ENCODE data around the gene B4GALT3. TPM values are rescaled to one million over a fixed set of nuclear protein-coding genes. Genes with fewer than 3 reads are reported as not detected.

Gene B4GALT3
- total and polyA plus RNA-seq, 9 of the 15 experiments (the other 6 are each of a cell fraction or from before 2014, with no cell fraction given), result 31.2 to 103 (median 46.1) TPM

DNA sequence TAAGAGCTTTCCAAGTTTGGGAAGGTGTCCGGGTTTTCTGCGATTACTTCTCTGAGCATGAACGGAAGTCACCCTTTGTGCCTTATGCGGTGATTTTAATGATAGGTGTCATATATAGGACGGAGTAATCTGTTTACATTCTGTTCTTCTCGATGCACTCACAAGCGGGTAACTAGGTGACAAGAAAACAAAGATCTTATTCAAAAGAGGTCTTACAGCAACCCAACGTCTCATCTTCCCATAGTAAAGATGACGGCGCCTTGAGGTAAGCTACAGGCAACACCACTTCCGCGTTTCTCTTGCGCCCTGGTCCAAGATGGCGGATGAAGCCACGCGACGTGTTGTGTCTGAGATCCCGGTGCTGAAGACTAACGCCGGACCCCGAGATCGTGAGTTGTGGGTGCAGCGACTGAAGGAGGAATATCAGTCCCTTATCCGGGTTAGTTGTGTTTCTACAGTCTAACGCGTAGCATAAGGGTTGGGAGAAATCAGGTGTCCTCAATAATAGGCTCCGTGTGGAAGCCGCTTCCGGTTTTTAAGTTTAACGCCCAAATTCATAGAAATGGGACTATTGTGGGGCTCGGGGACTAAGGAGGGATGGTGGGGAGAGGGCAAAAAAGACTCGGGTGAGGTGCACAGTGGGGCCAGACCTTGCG is 23.5 kb downstream of the B4GALT3 start, which contains the start of gene UFC1 (continued):
- peak; percentile 17 to 93; a peak in 3 of 4 replicates for TF ChIP-seq TRIM24 (IDR thresholded peaks at IDR 0.05)
- peak; percentile 34; the same call in 1 of the 2 replicates for TF ChIP-seq ZNF143 (CRISPR knock-in tag; IDR thresholded peaks at IDR 0.05)
- peak; percentile 72 for TF ChIP-seq KAT8 (IDR thresholded peaks at IDR 0.05; ENCODE audit: low read depth)
- TF ChIP-seq NCOA1 (IDR thresholded peaks at IDR 0.05; ENCODE audit: low read depth), result peak; percentile 97
- TF ChIP-seq NR4A1 (CRISPR knock-in tag; IDR thresholded peaks at IDR 0.05), result peak; percentile 52; the same call in 1 of the 2 replicates
- no peak for TF ChIP-seq NR4A1 (tag; IDR thresholded peaks at IDR 0.05)
- TF ChIP-seq RAD51 (IDR thresholded peaks at IDR 0.05; ENCODE audit: borderline replicate concordance, low read depth), result peak; percentile 32; the same call in 1 of the 2 replicates
- TF ChIP-seq ZBTB17 (CRISPR knock-in tag; IDR thresholded peaks at IDR 0.05), result 0 out of 2 replicates have a peak, but pooled peaks have one; percentile 42
- peak; percentile 87 for TF ChIP-seq ELF4 (CRISPR knock-in tag; IDR thresholded peaks at IDR 0.05)
- TF ChIP-seq, protein P1, sequence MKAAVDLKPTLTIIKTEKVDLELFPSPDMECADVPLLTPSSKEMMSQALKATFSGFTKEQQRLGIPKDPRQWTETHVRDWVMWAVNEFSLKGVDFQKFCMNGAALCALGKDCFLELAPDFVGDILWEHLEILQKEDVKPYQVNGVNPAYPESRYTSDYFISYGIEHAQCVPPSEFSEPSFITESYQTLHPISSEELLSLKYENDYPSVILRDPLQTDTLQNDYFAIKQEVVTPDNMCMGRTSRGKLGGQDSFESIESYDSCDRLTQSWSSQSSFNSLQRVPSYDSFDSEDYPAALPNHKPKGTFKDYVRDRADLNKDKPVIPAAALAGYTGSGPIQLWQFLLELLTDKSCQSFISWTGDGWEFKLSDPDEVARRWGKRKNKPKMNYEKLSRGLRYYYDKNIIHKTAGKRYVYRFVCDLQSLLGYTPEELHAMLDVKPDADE (conservative IDR thresholded peaks at IDR 0.05; ENCODE audit: control insufficient read depth, low read depth, low read length), result 0 out of 2 replicates have a peak, but pooled peaks have one; percentile 47
- TF ChIP-seq CEBPG (CRISPR knock-in tag; IDR thresholded peaks at IDR 0.05), result peak; percentile 75; the same call in 1 of the 2 replicates
- no peak for TF ChIP-seq CEBPG (tag; conservative IDR thresholded peaks at IDR 0.05 in 1 of 2, IDR thresholded peaks at IDR 0.05 in 1 of 2)
- peak; percentile 57; the same call in 1 of the 2 replicates for TF ChIP-seq SMAD4 (CRISPR knock-in tag; conservative IDR thresholded peaks at IDR 0.05)
- no peak for TF ChIP-seq NFIX (CRISPR knock-in tag; IDR thresholded peaks at IDR 0.05; ENCODE audit: low read depth)
- peak; percentile 85 for TF ChIP-seq POLR2B (IDR thresholded peaks at IDR 0.05; ENCODE audit: low read depth, partially characterized antibody)
- TF ChIP-seq ETV5 (CRISPR knock-in tag; IDR thresholded peaks at IDR 0.05; ENCODE audit: low read depth), result peak; percentile 65
- peak; percentile 59; the same call in 1 of the 2 replicates for TF ChIP-seq ZNF395 (CRISPR knock-in tag; IDR thresholded peaks at IDR 0.05)
- peak; percentile 54; the same call in 1 of the 2 replicates for TF ChIP-seq MEF2D (tag; conservative IDR thresholded peaks at IDR 0.05; ENCODE audit: low read depth)
- no peak for TF ChIP-seq NFXL1 (CRISPR knock-in tag; IDR thresholded peaks at IDR 0.05)
- TF ChIP-seq KDM4B (IDR thresholded peaks at IDR 0.05; ENCODE audit: borderline replicate concordance in 2 of 2, low read depth in 1 of 2), result no peak
- TF ChIP-seq, protein P2, sequence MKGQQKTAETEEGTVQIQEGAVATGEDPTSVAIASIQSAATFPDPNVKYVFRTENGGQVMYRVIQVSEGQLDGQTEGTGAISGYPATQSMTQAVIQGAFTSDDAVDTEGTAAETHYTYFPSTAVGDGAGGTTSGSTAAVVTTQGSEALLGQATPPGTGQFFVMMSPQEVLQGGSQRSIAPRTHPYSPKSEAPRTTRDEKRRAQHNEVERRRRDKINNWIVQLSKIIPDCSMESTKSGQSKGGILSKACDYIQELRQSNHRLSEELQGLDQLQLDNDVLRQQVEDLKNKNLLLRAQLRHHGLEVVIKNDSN (CRISPR knock-in tag; IDR thresholded peaks at IDR 0.05), result peak; percentile 41; the same call in 1 of the 2 replicates
- TF ChIP-seq TBL1XR1 (IDR thresholded peaks at IDR 0.05; ENCODE audit: low read length in 2 of 2), result 0 out of 4 replicates have a peak, but pooled peaks of 1 of the 2 experiments have one; percentile 32

Measured in K562 (cell line).